Type B pancreatic cell (in vitro differentiated cells): ENCODE measurements around the gene KIF26B. TPM values are rescaled to one million over a fixed set of nuclear protein-coding genes. Genes with fewer than 3 reads are reported as not detected.

Experiments used
- DNase-seq: peaks from one replicate; pipeline ENCODE4 v3.0.0; 2021; ENCODE audit warnings: mixed read lengths; ENCODE audit not compliant: unreplicated experiment; ENCODE audit errors: extremely low spot score
- H3K27ac Mint-ChIP-seq: 2 replicates; pipeline ENCODE4 v1.8.0; 2021; ENCODE audit warnings: mild to moderate bottlenecking, mixed read lengths
- H3K27me3 Mint-ChIP-seq: 2 replicates; pipeline ENCODE4 v1.8.0; 2021; ENCODE audit warnings: mixed read lengths
- H3K36me3 Mint-ChIP-seq: 2 replicates; pipeline ENCODE4 v1.8.0; 2021; ENCODE audit warnings: mixed read lengths
- H3K4me1 Mint-ChIP-seq: one replicate; pipeline ENCODE4 v1.8.0; 2021; ENCODE audit warnings: mixed read lengths; ENCODE audit not compliant: unreplicated experiment
- H3K4me3 Mint-ChIP-seq: 2 replicates; pipeline ENCODE4 v1.8.0; 2021; ENCODE audit warnings: mild to moderate bottlenecking, mixed read lengths
- H3K9me3 Mint-ChIP-seq: 2 replicates; pipeline ENCODE4 v1.8.0; 2021; ENCODE audit warnings: mixed read lengths
- CTCF ChIP-seq: fragments of 200-600 bp; sonication (generic); conservative IDR thresholded peaks from 2 replicates; pipeline ENCODE4 v1.5.0; 2021; ENCODE audit warnings: antibody characterized with exemption, mild to moderate bottlenecking
- total RNA-seq: library from RNA; stranded (reverse); gene quantifications from 2 replicates; pipeline ENCODE4 v1.2.1, GENCODE V29; 2021; ENCODE audit warnings: low replicate concordance

Gene KIF26B
- total RNA-seq, 1 donor from 2014 or later, result 22.1 TPM

GRCh38 chr1:245225322-245226202 lies 70.8 kb downstream of the KIF26B start:
- Mint-ChIP-seq H3K4me3 (peak overlapping the region; percentile 19), H3K4me1 (peaks cover 28% of the 10 kb centered on the region), H3K36me3 (peaks cover 4% of the 10 kb centered on the region), H3K27ac (peak overlapping the region; percentile 28), H3K27me3 (no peaks in the 10 kb centered on the region), H3K9me3 (no peaks in the 10 kb centered on the region)
- DNase-seq, result no peak
- TF ChIP-seq CTCF, result peak; percentile 30

- H3K4me3 Mint-ChIP-seq, result peak overlapping the region; percentile 19
- no peak for DNase-seq
- H3K27ac Mint-ChIP-seq, result no peak overlapping the region
- peaks cover 22% of the 10 kb centered on the region for H3K4me1 Mint-ChIP-seq
- H3K9me3 Mint-ChIP-seq, result no peaks in the 10 kb centered on the region
- peaks cover 9% of the 10 kb centered on the region for H3K36me3 Mint-ChIP-seq
- TF ChIP-seq CTCF, result no peak
- H3K27me3 Mint-ChIP-seq, result peaks cover 4% of the 10 kb centered on the region
Observed at GRCh38 chr1:245226203-245226499, 71.4 kb downstream of the KIF26B start.

- Mint-ChIP-seq H3K4me1 (peaks cover 14% of the 10 kb centered on the region), H3K36me3 (peaks cover 9% of the 10 kb centered on the region), H3K27ac (no peak overlapping the region), H3K9me3 (no peaks in the 10 kb centered on the region), H3K4me3 (no peak overlapping the region), H3K27me3 (peaks cover 4% of the 10 kb centered on the region)
- no peak for TF ChIP-seq CTCF
- DNase-seq, result no peak
Observed at GRCh38 chr1:245229051-245229450, 74.3 kb downstream of the KIF26B start.

GRCh38 chr1:245232931-245233330 lies 78.1 kb downstream of the KIF26B start:
- Mint-ChIP-seq H3K9me3 (no peaks in the 10 kb centered on the region), H3K4me3 (no peak overlapping the region), H3K4me1 (peaks cover 13% of the 10 kb centered on the region), H3K27ac (no peak overlapping the region), H3K27me3 (peaks cover 7% of the 10 kb centered on the region), H3K36me3 (peaks cover 9% of the 10 kb centered on the region)
- TF ChIP-seq CTCF, result no peak
- DNase-seq, result no peak

GRCh38 chr1:245234217-245235081 lies 79.7 kb downstream of the KIF26B start:
- Mint-ChIP-seq H3K36me3 (peaks cover 5% of the 10 kb centered on the region), H3K4me3 (peak overlapping the region; percentile 46), H3K9me3 (no peaks in the 10 kb centered on the region), H3K4me1 (peaks cover 17% of the 10 kb centered on the region), H3K27me3 (peaks cover 7% of the 10 kb centered on the region), H3K27ac (no peak overlapping the region)
- DNase-seq, result no peak
- no peak for TF ChIP-seq CTCF
